K562 (cell line): ENCODE data around the gene PTPRR. TPM values are rescaled to one million over a fixed set of nuclear protein-coding genes. Genes with fewer than 3 reads are reported as not detected.

Experiments
- ATAC-seq: fragments of 200-7000 bp; cut with Tn5 transposase; 3 replicates; pipeline ENCODE4 v1.9.1; 2020; ENCODE audit warnings: moderate library complexity
- BruUV-seq: library from RNA; stranded (reverse); fragments of 400-500 nt; replicated peaks from 2 replicates; lab custom pipeline; 2021; lab: Mats Ljungman, UMichigan
- CTCF ChIA-PET: fragments of 300-600 bp; formaldehyde crosslinking; extraction: SDS; loops from one replicate; lab custom pipeline; 2021; ENCODE audit warnings: low intra/inter-chr PET ratio; lab: Yijun Ruan, JAX
- POLR2A ChIA-PET: fragments of 300-600, 350-650 bp; sonication (Branson Sonifier 250); formaldehyde crosslinking; extraction: SDS; loops from one replicate; lab custom pipeline; 2021; ENCODE audit warnings: antibody characterized with exemption, inconsistent platforms; lab: Yijun Ruan, JAX
- DNase-seq, 4 experiments: peaks; one replicate each; pipeline versions ENCODE4 v3.0.0 to v3.0.0-alpha.2; 2011 to 2018; ENCODE audit warnings: low spot score in 3 of 4, mixed read lengths in 3 of 4; ENCODE audit errors: extremely low read depth in 1 of 4
- FAIRE-seq: peaks from 2 replicates; lab custom pipeline; 2011; peaks lifted over from hg19 to GRCh38; lab: Jason Lieb, UNC
- H2AFZ ChIP-seq: 2 replicates; pipeline ENCODE4 v1.6.0; 2011; ENCODE audit warnings: low read depth, low read length, control low read depth, inconsistent platforms
- H3K27ac ChIP-seq: fragments of 200-600 bp; 3 replicates; pipeline ENCODE4 v1.8.0; 2011; ENCODE audit warnings: low read depth, mild to moderate bottlenecking, control low read depth, inconsistent platforms, low read length, moderate library complexity, mixed read lengths; ENCODE audit errors: extremely low read depth
- H3K27me3 ChIP-seq, 2 experiments: fragments of 300-600 bp in 1 of 2; 2 replicates in 1 of 2; 3 replicates in 1 of 2; pipeline versions ENCODE4 v1.6.0 to v1.8.0; 2011; ENCODE audit warnings: inconsistent platforms in 2 of 2, low read length in 2 of 2, mild to moderate bottlenecking in 1 of 2, mixed read lengths in 1 of 2, moderate library complexity in 1 of 2; ENCODE audit not compliant: control insufficient read depth in 2 of 2, insufficient read depth in 2 of 2
- H3K36me3 ChIP-seq: fragments of 300-600 bp; 3 replicates; pipeline ENCODE4 v1.8.0; 2011; ENCODE audit warnings: mild to moderate bottlenecking, low read length, inconsistent platforms; ENCODE audit not compliant: control insufficient read depth, insufficient read depth
- H3K4me1 ChIP-seq, 2 experiments: fragments of 200-600 bp in 1 of 2; replicated peaks in 1 of 2; 2 replicates in 1 of 2; 3 replicates in 1 of 2; pipeline versions ENCODE4 v1.5.1 to v1.8.0; 2011; ENCODE audit warnings: inconsistent platforms in 2 of 2, low read length in 2 of 2, mild to moderate bottlenecking in 1 of 2, mixed read lengths in 1 of 2, moderate library complexity in 1 of 2; ENCODE audit not compliant: control insufficient read depth in 2 of 2, insufficient read depth in 2 of 2
- H3K4me2 ChIP-seq: 2 replicates; pipeline ENCODE4 v1.6.1; 2011; ENCODE audit warnings: low read length, control low read depth, inconsistent platforms, mixed read lengths; ENCODE audit not compliant: insufficient read depth
- H3K4me3 ChIP-seq: fragments of 200-600 bp; sonication (generic), shearing (Covaris generic); 2 replicates; pipeline ENCODE4 v1.5.1; 2016; ENCODE audit warnings: control low read depth, inconsistent platforms
- H3K79me2 ChIP-seq: fragments of 200-600 bp; 3 replicates; pipeline ENCODE4 v1.8.0; 2011; ENCODE audit warnings: low read length, inconsistent platforms; ENCODE audit not compliant: control insufficient read depth, insufficient read depth
- H3K9ac ChIP-seq, 2 experiments: 2 replicates each; pipeline versions ENCODE4 v1.6.0 to v1.6.1; 2011; ENCODE audit warnings: low read depth in 2 of 2, low read length in 2 of 2, control low read depth in 1 of 2, inconsistent platforms in 1 of 2, mild to moderate bottlenecking in 1 of 2, mixed read lengths in 1 of 2; ENCODE audit not compliant: insufficient read depth in 1 of 2
- H3K9me1 ChIP-seq: one replicate; pipeline ENCODE4 v1.6.0; 2011; ENCODE audit warnings: inconsistent platforms, mild to moderate bottlenecking, low read length, moderate library complexity; ENCODE audit not compliant: control insufficient read depth, insufficient read depth
- H3K9me3 ChIP-seq: replicated peaks from 2 replicates; pipeline ENCODE4 v1.5.1; 2011; ENCODE audit warnings: low read depth, low read length, inconsistent platforms; ENCODE audit not compliant: control insufficient read depth, insufficient read depth
- H4K20me1 ChIP-seq: replicated peaks from 2 replicates; pipeline ENCODE4 v1.6.1; 2011; ENCODE audit warnings: low read length, inconsistent platforms, mixed read lengths; ENCODE audit not compliant: control insufficient read depth, insufficient read depth
- CTCF ChIP-seq, 3 experiments: IDR thresholded peaks in 2 of 3; conservative IDR thresholded peaks in 1 of 3; 2 replicates each; pipeline ENCODE4 v1.5.1; 2011 to 2012; ENCODE audit warnings: low read length in 3 of 3, mild to moderate bottlenecking in 3 of 3, control low read depth in 2 of 3, improper control_type of control experiment in 1 of 3, inconsistent platforms in 1 of 3, low read depth in 1 of 3, mixed read lengths in 1 of 3, moderate library complexity in 1 of 3; ENCODE audit not compliant: insufficient read depth in 2 of 3
- RAD21 ChIP-seq, 2 experiments: fragments of 250-450 bp in 1 of 2; fragments of 450-650 bp in 1 of 2; sonication (Bioruptor Pico) in 1 of 2; formaldehyde crosslinking in 1 of 2; IDR thresholded peaks in 1 of 2; conservative IDR thresholded peaks in 1 of 2; 2 replicates each; pipeline versions ENCODE4 v1.4.0 to v1.8.0; 2020 to 2022; ENCODE audit warnings: mild to moderate bottlenecking in 2 of 2, moderate library complexity in 1 of 2
- REST ChIP-seq, 2 experiments: fragments of 450-650 bp; formaldehyde crosslinking in 1 of 2; IDR thresholded peaks; 2 replicates each; pipeline versions ENCODE4 v1.4.0 to v1.6.1; 2014 to 2020; ENCODE audit warnings: mild to moderate bottlenecking in 2 of 2, borderline replicate concordance in 1 of 2, low read depth in 1 of 2
- RFX7 ChIP-seq: fragments of 250-450 bp; sonication (Bioruptor Pico); IDR thresholded peaks from 2 replicates; pipeline ENCODE4 v1.5.1; 2021; ENCODE audit warnings: mild to moderate bottlenecking
- ZBTB17 ChIP-seq: fragments of 450-650 bp; formaldehyde crosslinking; IDR thresholded peaks from 2 replicates; pipeline ENCODE4 v1.4.0; 2020; ENCODE audit warnings: mild to moderate bottlenecking
- ZNF77 ChIP-seq: fragments of 250-450 bp; sonication (Bioruptor Pico); IDR thresholded peaks from 2 replicates; pipeline ENCODE4 v1.5.0; 2020
- ZNF780A ChIP-seq: fragments of 250-450 bp; sonication (Bioruptor Pico); IDR thresholded peaks from 2 replicates; pipeline ENCODE4 v1.5.0; 2021; ENCODE audit warnings: mild to moderate bottlenecking
- WGBS: fragments of 100-300 bp; shearing (Covaris generic); methylation state at CpG from one replicate; pipeline ENCODE4 v1.1.6; 2016; ENCODE audit warnings: low coverage, mixed read lengths; ENCODE audit not compliant: insufficient coverage; ENCODE audit errors: missing lambda C conversion rate; 5-methylcytosine and 5-hydroxymethylcytosine counted together
- in situ Hi-C: fragments of 300-500 bp; cut with MboI; formaldehyde crosslinking; loops from 4 replicates; pipeline ENCODE4 v1.15.0; 2018; ENCODE audit warnings: inconsistent platforms, mixed read lengths
- intact Hi-C: fragments of 100-400 bp; cut with micrococcal nuclease; formaldehyde crosslinking; loops from 2 replicates; pipeline ENCODE4 v1.14.2; 2022
- polyA plus RNA-seq, 8 experiments: library from polyadenylated mRNA; depleted of rRNA in 4 of 8; stranded (reverse) in 5 of 8; unstranded in 3 of 8; fragments of >200 nt; fragmentation: Nextera tagmentation in 2 of 8; fragmentation: Illumina TruSeq in 1 of 8; extraction: Ambion mirVana in 2 of 8; extraction: Trizol in 1 of 8; gene quantifications; 2 replicates each; pipeline versions ENCODE4 v1.2.1 to v1.2.3, GENCODE V29; 2011 to 2014; ENCODE audit warnings: inconsistent platforms in 1 of 8, missing spikeins in 1 of 8
- total RNA-seq, 7 experiments: library from RNA; depleted of rRNA in 6 of 7; stranded (reverse); fragments of >200 nt in 6 of 7; fragmentation: Illumina TruSeq in 2 of 7; extraction: Trizol in 2 of 7; gene quantifications; 2 replicates each; pipeline versions ENCODE4 v1.2.1 to v1.2.3, GENCODE V29; 2011 to 2021; ENCODE audit warnings: low replicate concordance in 1 of 7
- TF ChIP-seq, protein P1 (sequence below): fragments of 450-650 bp; conservative IDR thresholded peaks from 2 replicates; pipeline ENCODE4 v1.6.1; 2016; ENCODE audit warnings: missing genetic modification characterization, low read depth, mild to moderate bottlenecking, missing compliant biosample characterization, moderate library complexity

PTPRR gene
- total and polyA plus RNA-seq, 9 of the 15 experiments (the other 6 are each of a cell fraction or from before 2014, with no cell fraction given): 6.6 to 41.7 (median 12.3) TPM

DNA sequence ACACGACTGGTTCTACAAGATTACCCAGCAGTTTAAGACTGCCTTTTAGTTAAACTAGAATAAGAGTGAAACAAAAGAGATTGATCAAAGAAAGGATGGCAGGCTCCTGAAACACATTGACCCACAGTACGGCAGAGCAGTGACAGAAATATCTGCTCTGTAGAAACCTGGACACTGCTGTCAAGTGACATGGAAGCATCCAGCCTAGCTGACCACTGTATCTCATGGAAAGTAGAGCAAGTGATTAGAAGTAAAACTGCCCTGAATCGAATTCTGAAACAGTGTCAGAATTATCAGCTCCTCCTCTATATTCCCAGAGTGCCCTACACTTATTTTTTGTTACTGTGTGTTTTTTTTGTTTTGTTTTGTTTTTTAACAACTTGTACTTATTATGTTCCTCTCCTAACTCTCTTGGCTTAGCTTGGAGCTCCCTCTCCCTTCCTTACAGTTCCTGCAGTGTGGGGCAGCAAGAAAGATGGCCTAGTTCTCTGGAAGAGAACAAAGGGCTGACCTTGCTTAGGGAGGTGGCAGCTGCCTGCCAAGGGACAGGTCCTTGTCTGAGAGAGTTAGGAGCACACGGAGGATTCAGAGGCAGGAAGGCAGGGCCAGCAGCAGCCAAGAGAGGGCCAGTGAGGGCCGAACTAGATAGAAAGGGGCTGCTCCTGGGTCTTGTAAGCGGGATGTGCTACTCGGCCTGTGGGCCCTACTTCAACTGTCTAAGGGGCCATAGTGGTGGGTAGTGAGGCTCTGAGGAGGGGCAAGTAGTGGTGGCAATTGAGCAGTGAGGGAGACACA lies 97.2 kb downstream of the PTPRR start:
- DNase-seq (no peak), FAIRE-seq (no peak), ATAC-seq (peak; percentile 72)
- no peaks in the 10 kb centered on the region for H4K20me1 ChIP-seq
- no peak overlapping the region for H3K4me3 ChIP-seq
- H3K9me1 ChIP-seq: no peaks in the 10 kb centered on the region
- TF ChIP-seq, protein P1, sequence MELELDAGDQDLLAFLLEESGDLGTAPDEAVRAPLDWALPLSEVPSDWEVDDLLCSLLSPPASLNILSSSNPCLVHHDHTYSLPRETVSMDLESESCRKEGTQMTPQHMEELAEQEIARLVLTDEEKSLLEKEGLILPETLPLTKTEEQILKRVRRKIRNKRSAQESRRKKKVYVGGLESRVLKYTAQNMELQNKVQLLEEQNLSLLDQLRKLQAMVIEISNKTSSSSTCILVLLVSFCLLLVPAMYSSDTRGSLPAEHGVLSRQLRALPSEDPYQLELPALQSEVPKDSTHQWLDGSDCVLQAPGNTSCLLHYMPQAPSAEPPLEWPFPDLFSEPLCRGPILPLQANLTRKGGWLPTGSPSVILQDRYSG: no peak
- TF ChIP-seq ZNF780A: no peak
- TF ChIP-seq ZBTB17 (CRISPR knock-in tag): no peak
- TF ChIP-seq REST (IDR thresholded peaks at IDR 0.05; ENCODE audit: borderline replicate concordance): peak; percentile 62; the same call in 1 of the 2 replicates
- no peak for TF ChIP-seq REST (CRISPR knock-in tag; IDR thresholded peaks at IDR 0.05; ENCODE audit: low read depth)
- TF ChIP-seq CTCF (IDR thresholded peaks at IDR 0.05 in 2 of 3, conservative IDR thresholded peaks at IDR 0.05 in 1 of 3; ENCODE audit: insufficient read depth in 2 of 3, low read depth in 1 of 3, low read length in 3 of 3): peak; percentile 14 to 45 (median 22); a peak in 3 of 6 replicates
- TF ChIP-seq RAD21 (CRISPR knock-in tag; conservative IDR thresholded peaks at IDR 0.05 in 1 of 2, IDR thresholded peaks at IDR 0.05 in 1 of 2): peak; percentile 25 to 60; a peak in 3 of 4 replicates
- no peak for TF ChIP-seq RFX7 (CRISPR knock-in tag)
- TF ChIP-seq ZNF77 (CRISPR knock-in tag): no peak
- no peaks in the 10 kb centered on the region for H3K79me2 ChIP-seq
- in situ Hi-C loops (no loop called here), intact Hi-C loops (loop anchor here (1.0 kb wide), 1 partner anchor 90 kb away; no protein-coding TSS in a partner anchor)
- no peak overlapping the region for H3K9ac ChIP-seq
- no peaks in the 10 kb centered on the region for H3K9me3 ChIP-seq
- no peaks in the 10 kb centered on the region for H3K27me3 ChIP-seq
- no peak overlapping the region for H3K27ac ChIP-seq
- H3K4me2 ChIP-seq: no peak overlapping the region
- WGBS: 8% methylated on average over 7 of the region's 7 CpGs
- no peaks in the 10 kb centered on the region for H3K36me3 ChIP-seq
- ChIA-PET CTCF (interaction anchor here (1.9 kb wide), 1 partner anchor 90 kb away, joined by 9 read pairs; no protein-coding TSS in a partner anchor), POLR2A (interaction anchor here (0.7 kb wide), 1 partner anchor 15 kb away, joined by 3 read pairs; no protein-coding TSS in a partner anchor)
- no TSS peak for BruUV-seq
- H3K4me1 ChIP-seq: no peaks in the 10 kb centered on the region
- H2AFZ ChIP-seq: peak overlapping the region; percentile 45; the same call in 1 of the 2 replicates
